Daoy (cell line): Measurements from ENCODE around the gene OTUD6A. TPM values are rescaled to one million over a fixed set of nuclear protein-coding genes. Genes with fewer than 3 reads are reported as not detected.

ENCODE experiments used
- DNase-seq: peaks from one replicate; pipeline ENCODE4 v3.0.0-alpha.2; 2015; ENCODE audit warnings: low read depth
- total RNA-seq: library from RNA; depleted of rRNA; stranded (reverse); fragments of >200 nt; shearing (Covaris generic); gene quantifications from 2 replicates; pipeline ENCODE4 v1.2.3, GENCODE V29; 2014; rRNA removed

The OTUD6A gene
- not detected in 2 replicates for total RNA-seq

DNA sequence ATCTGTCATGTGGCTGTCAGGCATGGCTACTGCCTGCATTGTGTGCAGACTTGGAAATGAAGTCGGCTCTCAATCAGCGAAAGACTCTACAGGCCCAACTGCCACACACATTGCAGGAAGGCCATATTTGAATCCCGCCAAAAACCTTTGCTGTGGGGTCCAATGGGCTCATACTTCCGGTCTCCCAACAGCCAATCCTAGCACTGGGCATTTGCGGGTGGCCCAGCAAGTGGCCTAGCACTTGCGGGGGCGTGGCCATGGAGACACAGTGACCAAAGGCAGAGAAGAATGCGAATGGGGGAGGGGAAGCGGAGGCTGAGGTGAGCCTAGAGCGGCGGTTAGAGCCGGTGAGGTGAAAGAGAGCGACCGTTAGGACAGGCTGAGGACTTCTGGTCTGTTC lies at the start of gene OTUD6A:
Gene OTUD6A, plus strand, starts transcription at position 382 of the 400 bp plus-strand sequence. CDS start 68 bp downstream, outside the sequence.
- DNase-seq: no peak

- no peak for DNase-seq
These were observed 49.5 kb upstream of the OTUD6A start for GRCh38 chrX:70012756-70013155.

DNA sequence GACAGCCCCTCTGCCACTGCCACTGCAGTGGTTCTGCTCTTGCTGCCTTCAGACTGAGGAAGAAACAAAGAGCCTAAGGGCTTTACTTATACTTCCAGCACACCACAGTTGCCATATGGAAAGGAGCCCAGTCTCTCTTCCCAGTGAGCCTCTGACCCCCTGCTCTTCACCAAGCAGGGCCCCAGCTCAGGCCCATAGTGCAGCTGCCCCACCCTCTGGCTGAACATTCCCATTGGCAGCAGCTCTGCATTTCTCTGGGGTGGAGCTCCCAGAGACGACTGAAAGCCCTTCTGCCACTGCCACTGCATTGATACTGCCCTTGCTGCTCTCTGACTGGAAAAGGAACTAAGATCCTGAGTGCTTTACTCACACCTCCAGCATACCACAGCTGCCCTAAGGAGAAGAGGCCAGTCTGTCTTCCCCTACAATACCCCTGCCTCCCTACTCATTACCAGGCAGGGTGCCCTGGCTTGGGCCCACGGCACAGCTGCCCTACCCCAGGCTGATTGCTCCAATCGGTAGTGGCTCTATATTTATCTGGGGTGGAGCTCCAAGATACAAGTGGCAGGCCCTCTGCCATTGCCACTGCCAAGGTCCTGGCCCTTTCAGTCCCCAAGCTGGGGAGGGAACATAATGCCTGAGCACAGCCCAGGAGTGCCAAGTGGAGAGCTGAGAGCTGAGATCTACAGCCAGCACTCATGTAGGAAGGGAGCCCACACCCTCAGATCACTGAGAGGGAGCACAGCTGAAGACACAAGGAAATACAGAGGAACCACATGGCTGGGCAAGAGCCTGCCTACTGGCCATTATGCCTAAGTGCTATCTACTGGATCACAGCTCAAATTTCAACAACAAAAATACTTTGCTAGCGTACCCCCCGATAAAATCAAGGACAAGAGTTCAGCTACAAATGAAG lies 48.5 kb upstream of the OTUD6A start:
- DNase-seq: no peak

- no peak for DNase-seq
These were observed 45.7 kb upstream of the OTUD6A start for GRCh38 chrX:70016513-70016912.

DNA sequence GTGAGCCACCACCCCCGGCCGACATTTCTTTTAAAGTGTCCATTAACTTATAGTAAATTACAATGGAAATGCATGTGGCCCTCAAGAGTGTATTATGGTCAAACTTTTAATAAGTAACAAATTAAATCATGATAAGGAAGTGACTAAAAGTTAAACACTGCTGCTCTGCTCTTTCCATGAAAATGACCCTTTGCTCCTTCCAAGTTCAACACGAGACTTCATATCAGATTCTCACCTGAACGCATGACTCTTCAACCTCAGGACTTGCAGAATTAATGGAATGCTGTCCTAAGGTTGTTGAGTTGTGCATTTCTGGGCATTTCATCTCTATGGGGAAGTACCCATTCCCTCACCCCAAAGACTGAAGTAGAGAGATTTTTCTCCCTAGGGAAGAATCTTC lies 39.6 kb upstream of the OTUD6A start:
- DNase-seq: no peak

DNA sequence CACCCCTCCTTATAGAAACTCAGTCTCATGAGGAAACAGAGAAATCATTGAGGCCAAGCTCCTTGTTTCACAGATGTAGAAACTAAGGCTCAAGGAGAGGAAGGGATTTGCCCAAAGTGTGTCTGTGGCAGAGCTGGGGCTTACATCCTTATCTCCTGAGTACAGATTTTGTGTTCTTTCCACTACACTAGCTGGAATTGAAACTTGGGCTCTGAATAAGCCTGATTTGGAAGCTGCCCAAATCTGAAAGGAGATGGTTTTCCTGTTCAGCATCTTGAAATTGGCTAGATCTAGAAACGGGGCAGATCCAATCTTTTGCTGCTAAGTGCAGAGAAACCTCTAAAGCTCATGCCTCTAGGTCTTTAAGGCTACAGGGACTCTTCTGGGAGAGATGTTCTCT lies 36.8 kb upstream of the OTUD6A start:
- no peak for DNase-seq

DNA sequence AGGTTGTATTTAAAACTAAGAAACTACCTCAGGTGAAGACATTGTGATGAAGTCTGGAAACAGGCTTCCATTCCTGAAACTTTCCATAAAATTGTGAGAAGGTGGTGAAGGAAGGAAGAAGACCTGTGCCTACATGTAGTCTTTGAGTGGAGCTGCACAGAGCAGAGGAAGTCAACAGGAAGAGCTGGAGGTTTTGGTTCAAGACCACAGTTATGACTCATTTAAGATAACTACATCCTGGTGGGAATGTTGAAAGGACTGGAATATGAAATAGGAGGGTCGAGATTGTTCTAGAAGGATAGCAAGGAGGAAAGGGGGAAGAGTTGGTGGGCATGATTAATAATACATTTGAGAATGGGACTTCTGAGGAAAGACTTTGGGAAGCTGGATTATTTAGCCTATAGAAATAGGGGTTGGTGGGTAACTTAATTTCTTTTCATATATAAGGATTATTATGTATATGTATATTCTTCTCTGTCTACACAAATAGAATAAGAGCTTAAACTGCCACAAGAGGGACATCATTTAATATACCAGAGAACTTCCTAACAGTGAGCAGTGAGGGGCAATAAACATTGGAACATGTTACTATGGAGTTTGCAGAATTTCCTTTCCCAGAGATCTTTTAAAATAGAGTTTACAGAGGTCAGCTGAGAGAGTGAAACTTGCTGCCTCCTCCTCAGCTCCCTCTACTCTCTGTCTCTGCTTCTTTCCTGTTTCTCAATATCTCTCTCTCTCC lies 36.0 kb upstream of the OTUD6A start:
- DNase-seq: peak; percentile 29

- DNase-seq: no peak
These were observed 35.4 kb upstream of the OTUD6A start for GRCh38 chrX:70026851-70027200.

GRCh38 chrX:70029863-70030262 lies 32.4 kb upstream of the OTUD6A start:
- DNase-seq: no peak

GRCh38 chrX:70030301-70030767 lies 31.9 kb upstream of the OTUD6A start:
- DNase-seq: peak; percentile 50

DNA sequence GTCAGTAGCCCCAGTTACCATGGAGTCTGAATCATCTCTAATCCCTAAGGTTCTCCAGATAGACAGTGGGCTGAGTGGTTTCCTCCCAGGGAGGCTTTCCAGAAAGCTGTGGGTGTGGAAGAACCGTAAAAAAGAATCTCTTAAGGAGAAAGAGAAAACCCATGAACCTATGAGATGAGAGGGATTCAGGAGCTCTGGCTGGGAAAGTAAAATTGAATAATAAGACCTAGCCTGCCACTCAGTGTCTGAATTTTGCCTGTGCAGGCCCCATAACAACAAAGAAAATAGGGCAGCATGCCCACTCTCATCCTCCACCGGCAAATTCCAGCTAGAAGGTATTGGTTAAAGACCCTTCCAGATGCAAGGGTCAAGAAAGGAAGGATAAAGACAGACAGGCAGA lies 29.5 kb upstream of the OTUD6A start:
- DNase-seq: no peak

- peak; percentile 41 for DNase-seq
These were observed 28.8 kb upstream of the OTUD6A start for GRCh38 chrX:70033348-70034051.

GRCh38 chrX:70034646-70035045 lies 27.6 kb upstream of the OTUD6A start:
- DNase-seq: no peak

- no peak for DNase-seq
These were observed 23.7 kb upstream of the OTUD6A start for GRCh38 chrX:70038515-70038914.

GRCh38 chrX:70038951-70039350 lies 23.3 kb upstream of the OTUD6A start:
- no peak for DNase-seq

DNA sequence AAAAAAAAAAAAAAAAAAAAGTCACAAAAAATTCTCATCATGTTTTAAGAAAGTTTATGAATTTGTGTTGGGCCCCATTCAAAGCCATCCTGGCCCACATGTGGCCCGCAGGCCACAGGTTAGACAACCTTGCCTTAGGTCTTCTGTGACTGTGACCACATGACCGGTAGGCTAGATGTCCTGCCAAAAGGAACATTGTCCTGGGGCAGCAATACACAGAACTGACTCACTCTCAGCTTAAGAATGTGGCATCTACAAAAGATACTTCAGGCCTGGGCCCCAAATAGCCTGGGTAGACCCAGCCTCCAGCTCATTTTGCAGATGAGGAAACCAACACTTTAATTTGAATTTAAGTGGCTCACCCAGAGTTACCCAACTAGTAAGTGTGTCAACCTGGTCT lies 22.5 kb upstream of the OTUD6A start:
- no peak for DNase-seq

GRCh38 chrX:70041993-70042392 lies 20.3 kb upstream of the OTUD6A start:
- DNase-seq: no peak

DNA sequence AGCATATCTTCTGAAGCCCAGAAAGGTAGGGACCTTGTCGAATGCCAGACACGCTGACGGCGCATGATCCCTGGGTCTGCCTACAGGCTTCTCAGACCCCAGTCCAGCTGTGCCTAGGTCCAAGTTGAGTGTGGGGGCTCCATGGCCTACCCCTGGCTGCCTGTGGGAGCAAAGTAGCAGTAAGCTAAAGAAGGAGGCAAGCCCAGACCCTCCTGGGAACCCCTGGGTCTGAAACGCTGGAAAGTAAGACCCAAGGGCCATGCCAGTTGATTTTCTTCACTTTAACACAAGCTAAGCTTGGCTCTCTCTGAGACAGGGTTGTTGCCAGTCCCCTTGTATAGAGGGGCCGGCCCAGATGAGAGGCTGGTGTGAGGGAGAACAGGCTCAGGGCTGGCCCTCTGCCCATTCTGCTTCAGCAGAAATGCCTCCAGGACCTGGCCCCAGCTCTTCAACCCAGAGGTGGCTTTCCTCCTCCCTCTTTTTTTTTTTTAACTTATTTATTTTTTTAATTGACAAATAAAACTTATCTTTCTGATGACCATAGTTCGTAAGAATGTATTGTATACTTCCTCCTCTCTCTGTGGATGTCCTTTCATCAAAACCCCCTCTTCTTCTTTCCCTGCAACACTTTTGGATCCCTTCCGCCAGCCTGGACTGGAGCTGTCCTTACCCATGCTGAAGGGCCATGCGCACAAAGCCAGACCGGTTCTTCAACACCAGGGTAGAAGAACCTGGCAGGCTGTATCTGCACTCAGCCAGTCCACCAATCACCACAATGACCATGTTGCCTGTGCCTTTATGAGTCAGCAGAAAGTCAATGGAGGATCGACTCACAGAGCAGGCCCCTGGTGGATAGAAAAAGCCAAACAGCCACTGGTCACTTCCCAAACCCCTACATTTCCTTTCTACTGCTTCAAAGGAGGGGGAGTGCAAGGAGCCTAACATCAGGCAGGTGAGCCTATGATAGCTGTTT lies 19.6 kb upstream of the OTUD6A start:
- DNase-seq: no peak

DNA sequence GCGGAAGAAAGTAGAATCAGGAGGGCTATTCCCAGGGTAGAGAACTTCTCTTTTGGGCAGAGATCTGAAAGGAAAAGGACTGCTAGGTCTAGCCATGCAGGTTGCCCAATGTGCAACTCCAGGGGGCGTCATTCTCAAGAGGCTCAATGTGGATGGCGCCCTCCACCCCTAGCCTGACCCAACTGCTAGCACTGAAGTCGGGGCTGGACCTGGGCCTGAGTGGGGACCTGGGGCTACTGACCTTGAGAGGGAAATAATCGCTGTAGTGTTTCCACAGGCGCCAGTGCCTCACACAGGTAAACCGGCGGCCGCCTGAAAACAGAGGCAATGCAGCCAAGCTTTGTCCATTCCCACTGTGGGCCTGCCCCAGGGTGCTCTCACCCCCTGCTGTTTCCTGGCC lies 18.6 kb upstream of the OTUD6A start:
- no peak for DNase-seq

- DNase-seq: peak; percentile 13
These were observed 17.6 kb upstream of the OTUD6A start for GRCh38 chrX:70044541-70045245.
